Mesenchymal stem cell (in vitro differentiated cells and primary cell): ENCODE measurements around the gene GDPD2. TPM values are rescaled to one million over a fixed set of nuclear protein-coding genes. Genes with fewer than 3 reads are reported as not detected.
"Not testable (repeated sequence)": the region's sequence is repeated elsewhere in the genome, so short reads cannot be mapped to it uniquely, and the experiment has no call there.

Experiments
- DNase-seq: peaks from one replicate; pipeline ENCODE4 v3.0.0-alpha.2; 2013
- H2AFZ ChIP-seq: one replicate; pipeline ENCODE4 v1.6.1; 2013; ENCODE audit warnings: low read depth, mild to moderate bottlenecking, control low read depth, inconsistent platforms, low read length, moderate library complexity
- H2AK5ac ChIP-seq: 2 replicates; pipeline ENCODE4 v1.6.1; 2013; ENCODE audit warnings: low read length, moderate library complexity, mild to moderate bottlenecking, inconsistent platforms; ENCODE audit not compliant: severe bottlenecking
- H2BK120ac ChIP-seq: one replicate; pipeline ENCODE4 v1.6.1; 2013; ENCODE audit warnings: low read depth, mild to moderate bottlenecking, inconsistent platforms, low read length, moderate library complexity
- H2BK12ac ChIP-seq, 2 experiments: one replicate each; pipeline ENCODE4 v1.6.1; 2013; ENCODE audit warnings: inconsistent platforms in 2 of 2, low read length in 2 of 2, mild to moderate bottlenecking in 2 of 2, moderate library complexity in 2 of 2, control low read depth in 1 of 2
- H2BK15ac ChIP-seq: one replicate; pipeline ENCODE4 v1.6.1; 2013; ENCODE audit warnings: mild to moderate bottlenecking, low read depth, inconsistent platforms; ENCODE audit not compliant: poor library complexity, severe bottlenecking
- H2BK5ac ChIP-seq: 2 replicates; pipeline ENCODE4 v1.6.1; 2013; ENCODE audit warnings: low read depth, mild to moderate bottlenecking, low read length, control low read depth, inconsistent platforms; ENCODE audit not compliant: poor library complexity, severe bottlenecking
- H3K14ac ChIP-seq, 2 experiments: one replicate each; pipeline ENCODE4 v1.6.1; 2013; ENCODE audit warnings: inconsistent platforms in 2 of 2, low read length in 2 of 2, control low read depth in 1 of 2, mild to moderate bottlenecking in 1 of 2, moderate library complexity in 1 of 2
- H3K18ac ChIP-seq, 2 experiments: one replicate each; pipeline ENCODE4 v1.6.1; 2013; ENCODE audit warnings: inconsistent platforms in 2 of 2, low read length in 2 of 2, control low read depth in 1 of 2, low read depth in 1 of 2, mild to moderate bottlenecking in 1 of 2
- H3K23ac ChIP-seq, 2 experiments: one replicate each; pipeline ENCODE4 v1.6.1; 2013; ENCODE audit warnings: inconsistent platforms in 2 of 2, low read length in 2 of 2, mild to moderate bottlenecking in 2 of 2, moderate library complexity in 2 of 2, control low read depth in 1 of 2
- H3K27ac ChIP-seq: 2 replicates; pipeline ENCODE4 v1.5.1; 2013; ENCODE audit warnings: mild to moderate bottlenecking, moderate library complexity, low read length, control low read depth, inconsistent platforms; ENCODE audit not compliant: poor library complexity, severe bottlenecking
- H3K27me3 ChIP-seq, 2 experiments: 2 replicates each; pipeline versions ENCODE4 v1.6.1 to v1.7.0; 2013; ENCODE audit warnings: low read length in 2 of 2, mild to moderate bottlenecking in 2 of 2, moderate library complexity in 2 of 2, control low read depth in 1 of 2, inconsistent platforms in 1 of 2; ENCODE audit not compliant: control insufficient read depth in 1 of 2, insufficient read depth in 1 of 2
- H3K36me3 ChIP-seq, 2 experiments: 2 replicates each; pipeline versions ENCODE4 v1.6.1 to v1.7.0; 2013; ENCODE audit warnings: low read length in 2 of 2, control low read depth in 1 of 2, inconsistent platforms in 1 of 2, low read depth in 1 of 2, mild to moderate bottlenecking in 1 of 2; ENCODE audit not compliant: insufficient read depth in 2 of 2, control insufficient read depth in 1 of 2
- H3K4ac ChIP-seq, 2 experiments: one replicate each; pipeline ENCODE4 v1.6.1; 2013; ENCODE audit warnings: inconsistent platforms in 2 of 2, low read length in 2 of 2, mild to moderate bottlenecking in 2 of 2, moderate library complexity in 2 of 2, control low read depth in 1 of 2, low read depth in 1 of 2
- H3K4me1 ChIP-seq: 2 replicates; pipeline ENCODE4 v1.6.1; 2013; ENCODE audit warnings: low read depth, low read length, control low read depth; ENCODE audit not compliant: control insufficient read depth, insufficient read depth
- H3K4me2 ChIP-seq: 2 replicates; pipeline ENCODE4 v1.6.1; 2013; ENCODE audit warnings: low read length, mild to moderate bottlenecking, inconsistent platforms; ENCODE audit not compliant: poor library complexity, severe bottlenecking
- H3K4me3 ChIP-seq, 2 experiments: 2 replicates each; pipeline versions ENCODE4 v1.5.1 to v1.7.0; 2013; ENCODE audit warnings: low read length in 2 of 2, mild to moderate bottlenecking in 2 of 2, control low read depth in 1 of 2, low read depth in 1 of 2; ENCODE audit not compliant: insufficient read depth in 1 of 2
- H3K79me1 ChIP-seq: replicated peaks from 2 replicates; pipeline ENCODE4 v1.6.1; 2013; ENCODE audit warnings: mild to moderate bottlenecking, control low read depth, low read length, inconsistent platforms; ENCODE audit not compliant: poor library complexity, severe bottlenecking
- H3K9ac ChIP-seq: 2 replicates; pipeline ENCODE4 v1.7.0; 2013; ENCODE audit warnings: mild to moderate bottlenecking, low read length, moderate library complexity
- H3K9me3 ChIP-seq: 2 replicates; pipeline ENCODE4 v1.7.0; 2013; ENCODE audit warnings: mild to moderate bottlenecking, low read length; ENCODE audit not compliant: control insufficient read depth
- H4K8ac ChIP-seq: one replicate; pipeline ENCODE4 v1.6.1; 2013; ENCODE audit warnings: inconsistent platforms, mild to moderate bottlenecking, low read length, moderate library complexity
- H4K91ac ChIP-seq: one replicate; pipeline ENCODE4 v1.6.1; 2013; ENCODE audit warnings: mild to moderate bottlenecking, low read length, inconsistent platforms
- WGBS: methylation state at CpG from one replicate; pipeline ENCODE4 v1.1.7; 2013; ENCODE audit warnings: mixed read lengths; 5-methylcytosine and 5-hydroxymethylcytosine counted together
- polyA plus RNA-seq, 2 experiments: library from polyadenylated mRNA; stranded (reverse); fragments of 200-250 nt; gene quantifications; one replicate each; pipeline ENCODE4 v1.2.3, GENCODE V29; 2013

Gene GDPD2, protein sequence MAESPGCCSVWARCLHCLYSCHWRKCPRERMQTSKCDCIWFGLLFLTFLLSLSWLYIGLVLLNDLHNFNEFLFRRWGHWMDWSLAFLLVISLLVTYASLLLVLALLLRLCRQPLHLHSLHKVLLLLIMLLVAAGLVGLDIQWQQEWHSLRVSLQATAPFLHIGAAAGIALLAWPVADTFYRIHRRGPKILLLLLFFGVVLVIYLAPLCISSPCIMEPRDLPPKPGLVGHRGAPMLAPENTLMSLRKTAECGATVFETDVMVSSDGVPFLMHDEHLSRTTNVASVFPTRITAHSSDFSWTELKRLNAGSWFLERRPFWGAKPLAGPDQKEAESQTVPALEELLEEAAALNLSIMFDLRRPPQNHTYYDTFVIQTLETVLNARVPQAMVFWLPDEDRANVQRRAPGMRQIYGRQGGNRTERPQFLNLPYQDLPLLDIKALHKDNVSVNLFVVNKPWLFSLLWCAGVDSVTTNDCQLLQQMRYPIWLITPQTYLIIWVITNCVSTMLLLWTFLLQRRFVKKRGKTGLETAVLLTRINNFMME
- polyA plus RNA-seq (2013, experiment 1 of 2) = not detected
- not detected for polyA plus RNA-seq (2013, experiment 2 of 2)

GRCh38 chrX:70422851-70423341 lies at the start of gene GDPD2:
TSS of gene GDPD2 (plus strand) at chrX:70423314. CDS start at chrX:70424985, 1,671 bp downstream.
- Histone ChIP-seq H3K14ac (no peak within 1 kb of the TSS), H2AFZ (no peak within 1 kb of the TSS), H3K4me2 (peak within 1 kb of the TSS; percentile 22), H3K27ac (no peak within 1 kb of the TSS), H2BK120ac (no peak within 1 kb of the TSS), H4K8ac (no peak within 1 kb of the TSS), H3K9ac (no peak within 1 kb of the TSS), H3K27me3 (peaks cover 0 to 36% of the 10 kb centered on the region in 2 experiments), H3K4me3 (no peak within 1 kb of the TSS), H4K91ac (peak within 1 kb of the TSS; percentile 15), H3K23ac (no peak within 1 kb of the TSS), H2BK5ac (no peak within 1 kb of the TSS), H3K36me3 (no peaks in the 10 kb centered on the region), H2AK5ac (no peak within 1 kb of the TSS), H3K4ac (no peak within 1 kb of the TSS), H3K18ac (no peak within 1 kb of the TSS), H2BK15ac (no peak within 1 kb of the TSS), H2BK12ac (no peak within 1 kb of the TSS), H3K9me3 (no peaks in the 10 kb centered on the region), H3K79me1 (no peaks in the 10 kb centered on the region), H3K4me1 (peaks cover 4% of the 10 kb centered on the region)
- DNase-seq = peak; percentile 19
- 16% methylated on average over 3 of the region's 11 CpGs for WGBS

DNA sequence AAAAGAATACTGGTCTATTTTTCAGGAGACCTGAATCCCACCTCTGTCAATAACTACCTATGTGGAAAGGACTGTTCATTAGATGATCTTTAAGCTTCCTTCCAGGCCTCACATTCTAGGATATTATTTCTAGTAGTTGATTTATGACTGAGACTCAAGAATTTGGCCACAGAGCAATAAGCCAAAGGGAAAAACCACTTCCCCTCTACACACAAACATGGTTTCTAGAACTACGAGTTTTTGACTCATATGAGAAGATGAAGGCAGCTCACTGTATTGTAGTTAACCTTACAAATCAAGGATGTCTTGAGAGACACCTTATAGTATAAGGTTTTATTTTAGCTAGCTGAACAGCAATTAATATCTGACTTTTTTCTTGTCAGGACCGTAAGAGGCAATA lies 36.9 kb upstream of the GDPD2 start:
- no peaks in the 10 kb centered on the region for H3K4me1 ChIP-seq
- no peak overlapping the region for H3K18ac ChIP-seq
- no peak overlapping the region for H2AFZ ChIP-seq
- no peak overlapping the region for H2BK12ac ChIP-seq
- H3K36me3 ChIP-seq = no peaks in the 10 kb centered on the region
- no peak for DNase-seq
- H3K27me3 ChIP-seq = peaks cover 0 to 7% of the 10 kb centered on the region in 2 experiments
- no peak overlapping the region for H3K4me3 ChIP-seq
- H2BK15ac ChIP-seq = no peak overlapping the region
- H4K91ac ChIP-seq = no peak overlapping the region
- 100% methylated on average over 1 of the region's 2 CpGs for WGBS
- H2BK120ac ChIP-seq = no peak overlapping the region
- no peak overlapping the region for H2AK5ac ChIP-seq
- H3K27ac ChIP-seq = no peak overlapping the region
- H3K23ac ChIP-seq = no peak overlapping the region
- no peak overlapping the region for H2BK5ac ChIP-seq
- no peak overlapping the region for H3K4me2 ChIP-seq
- no peak overlapping the region for H4K8ac ChIP-seq
- H3K79me1 ChIP-seq = no peaks in the 10 kb centered on the region
- no peak overlapping the region for H3K4ac ChIP-seq
- H3K9ac ChIP-seq = no peak overlapping the region
- H3K14ac ChIP-seq = no peak overlapping the region
- no peaks in the 10 kb centered on the region for H3K9me3 ChIP-seq

- Histone ChIP-seq H3K18ac (no peak overlapping the region), H2AK5ac (no peak overlapping the region), H2BK12ac (no peak overlapping the region), H2BK120ac (no peak overlapping the region), H3K4ac (no peak overlapping the region), H3K9me3 (no peaks in the 10 kb centered on the region), H3K14ac (no peak overlapping the region), H2BK15ac (no peak overlapping the region), H3K27me3 (peaks cover 0 to 14% of the 10 kb centered on the region in 2 experiments), H3K4me3 (no peak overlapping the region), H3K36me3 (no peaks in the 10 kb centered on the region), H3K79me1 (no peaks in the 10 kb centered on the region), H3K9ac (no peak overlapping the region), H3K27ac (no peak overlapping the region), H4K8ac (no peak overlapping the region), H2AFZ (no peak overlapping the region), H2BK5ac (no peak overlapping the region), H3K23ac (no peak overlapping the region), H3K4me1 (no peaks in the 10 kb centered on the region), H3K4me2 (no peak overlapping the region), H4K91ac (no peak overlapping the region)
- DNase-seq = peak; percentile 53
- WGBS = 73% methylated on average over 2 of the region's 4 CpGs
Observed at GRCh38 chrX:70398899-70399298, 24.2 kb upstream of the GDPD2 start.

GRCh38 chrX:70400181-70400580 lies 22.9 kb upstream of the GDPD2 start:
- not testable (repeated sequence) for H3K18ac ChIP-seq, H3K4ac ChIP-seq, H4K8ac ChIP-seq, H2AK5ac ChIP-seq, H2AFZ ChIP-seq, H3K27ac ChIP-seq, DNase-seq, H2BK15ac ChIP-seq, H3K79me1 ChIP-seq, H2BK12ac ChIP-seq, H4K91ac ChIP-seq, H3K9ac ChIP-seq, H3K4me3 ChIP-seq, H3K14ac ChIP-seq, H3K4me1 ChIP-seq, H3K36me3 ChIP-seq, H3K23ac ChIP-seq, H2BK5ac ChIP-seq, H2BK120ac ChIP-seq, H3K4me2 ChIP-seq, H3K9me3 ChIP-seq
- no CpG with 5 or more reads among the region's 3 CpGs for WGBS
- peaks cover 0 to 23% of the 10 kb centered on the region in 2 experiments for H3K27me3 ChIP-seq
